ENCODE measurements around the gene KLHL3.

DNA sequence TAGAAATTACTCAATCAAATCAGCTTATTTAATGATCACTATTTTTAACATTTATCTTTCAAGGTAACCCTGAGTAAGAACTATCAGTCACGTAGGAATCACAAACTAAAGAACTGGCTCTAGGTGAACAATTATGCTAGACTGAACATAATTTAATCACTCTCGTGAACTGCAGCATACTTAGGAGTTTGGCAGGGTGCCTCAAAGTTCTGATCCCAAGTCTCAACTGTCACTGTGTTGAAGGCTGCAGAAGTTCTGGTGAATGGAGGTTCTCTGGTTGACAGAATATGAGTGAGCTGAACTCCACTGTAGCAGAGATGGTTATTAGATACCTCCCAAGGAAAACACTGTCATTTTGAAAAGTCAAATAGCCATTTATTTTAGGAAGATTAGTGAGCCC is 89.1 kb downstream of the KLHL3 start:
- TF ChIP-seq CTCF (IDR thresholded peaks at IDR 0.05): no peak
- TF ChIP-seq POLR2A (IDR thresholded peaks at IDR 0.05): no peak

Data from esophagus squamous epithelium (tissue), 4 donors.